ENCODE results near the gene TP73.
"Not testable (repeated sequence)": the region's sequence is repeated elsewhere in the genome, so short reads cannot be mapped to it uniquely, and the experiment has no call there.

The TP73 gene

GRCh38 chr1:3618531-3618880 lies 33.8 kb upstream of the TP73 start:
- DNase-seq (ENCODE audit: low spot score) (no peak), FAIRE-seq (no peak)

GRCh38 chr1:3618881-3619671 lies 33.2 kb upstream of the TP73 start:
- peak; percentile 59 for DNase-seq (ENCODE audit: low spot score)
- no peak for FAIRE-seq

- DNase-seq (ENCODE audit: low spot score): no peak
- no peak for FAIRE-seq
Observed at GRCh38 chr1:3620708-3621107, 31.6 kb upstream of the TP73 start.

- DNase-seq (ENCODE audit: low spot score); FAIRE-seq: not testable (repeated sequence)
Observed at GRCh38 chr1:3621151-3621671, 31.1 kb upstream of the TP73 start.

GRCh38 chr1:3622102-3622501 lies 30.2 kb upstream of the TP73 start:
- FAIRE-seq; DNase-seq (ENCODE audit: low spot score): not testable (repeated sequence)

- DNase-seq (ENCODE audit: low spot score): no peak
- no peak for FAIRE-seq
Observed at GRCh38 chr1:3623441-3624199, 28.7 kb upstream of the TP73 start.

- FAIRE-seq: no peak
Observed at GRCh38 chr1:3624200-3625136, 27.8 kb upstream of the TP73 start, which contains the start of gene TPRG1L. TPRG1L (plus strand) TSS chr1:3625015; CDS start chr1:3625073, 58 bp downstream.

GRCh38 chr1:3625151-3625907 lies 27.0 kb upstream of the TP73 start:
- DNase-seq (ENCODE audit: low spot score): no peak
- FAIRE-seq: no peak

More at GRCh38 chr1:3624200-3625136, 27.8 kb upstream of the TP73 start, which contains the start of gene TPRG1L:
- peak; percentile 97 for DNase-seq (ENCODE audit: low spot score)

GRCh38 chr1:3626025-3626424 lies 26.3 kb upstream of the TP73 start:
- no peak for DNase-seq (ENCODE audit: low spot score)

GRCh38 chr1:3627515-3628253 lies 24.6 kb upstream of the TP73 start:
- no peak for FAIRE-seq
- no peak for DNase-seq (ENCODE audit: low spot score)

More at GRCh38 chr1:3626025-3626424, 26.3 kb upstream of the TP73 start:
- FAIRE-seq: no peak

- DNase-seq (ENCODE audit: low spot score) (no peak), FAIRE-seq (no peak)
Observed at GRCh38 chr1:3628445-3628844, 23.9 kb upstream of the TP73 start.

- no peak for FAIRE-seq
Observed at GRCh38 chr1:3629561-3630160, 22.7 kb upstream of the TP73 start.

GRCh38 chr1:3630161-3630611 lies 22.1 kb upstream of the TP73 start:
- no peak for DNase-seq (ENCODE audit: low spot score)
- no peak for FAIRE-seq

More at GRCh38 chr1:3629561-3630160, 22.7 kb upstream of the TP73 start:
- DNase-seq (ENCODE audit: low spot score): no peak

- DNase-seq (ENCODE audit: low spot score): no peak
- no peak for FAIRE-seq
Observed at GRCh38 chr1:3630914-3631313, 21.4 kb upstream of the TP73 start.

GRCh38 chr1:3631320-3632260 lies 20.7 kb upstream of the TP73 start:
- FAIRE-seq (no peak), DNase-seq (ENCODE audit: low spot score) (no peak)

- no peak for FAIRE-seq
- no peak for DNase-seq (ENCODE audit: low spot score)
Observed at GRCh38 chr1:3632298-3632697, 20.0 kb upstream of the TP73 start.

GRCh38 chr1:3632716-3633343 lies 19.5 kb upstream of the TP73 start:
- FAIRE-seq (no peak), DNase-seq (ENCODE audit: low spot score) (no peak)
